ENCODE data around the gene CDKN1B. TPM values are rescaled to one million over a fixed set of nuclear protein-coding genes. Genes with fewer than 3 reads are reported as not detected.
A peak's percentile ranks its signal among the peaks of the same experiment; 100 is the strongest.

The CDKN1B gene
- total RNA-seq, 1 experiment from 2014 or later, result 27.7 TPM

GRCh38 chr12:12683136-12683697 is 34.0 kb upstream of the CDKN1B start:
- H3K4me1 ChIP-seq (ENCODE audit: insufficient read depth, low read length), result no peaks in the 10 kb centered on the region
- no peaks in the 10 kb centered on the region for H3K27me3 Mint-ChIP-seq (ENCODE audit: low read depth)

More at GRCh38 chr12:12683136-12683697, 34.0 kb upstream of the CDKN1B start:
- Histone ChIP-seq H2BK12ac (ENCODE audit: insufficient read length, low read depth, low read length) (no peak overlapping the region), H2BK20ac (ENCODE audit: low read depth, low read length, poor library complexity, severe bottlenecking) (no peak overlapping the region), H4K5ac (ENCODE audit: insufficient read length, low read depth, low read length) (no peak overlapping the region), H3K27ac (ENCODE audit: insufficient read length, low read depth, low read length) (no peak overlapping the region), H3K9ac (ENCODE audit: extremely low read depth, insufficient read length, low read length) (no peak overlapping the region), H3K79me2 (ENCODE audit: insufficient read depth, low read length) (no peaks in the 10 kb centered on the region; the same call in 1 of the 2 replicates), H2BK5ac (ENCODE audit: insufficient read length, low read length) (no peak overlapping the region), H4K20me1 (ENCODE audit: control insufficient read depth, insufficient read depth, insufficient read length) (no peaks in the 10 kb centered on the region), H2BK120ac (ENCODE audit: low read depth, low read length, poor library complexity, severe bottlenecking) (no peak overlapping the region), H3K79me1 (ENCODE audit: insufficient read depth, low read depth, low read length, poor library complexity, severe bottlenecking) (no peaks in the 10 kb centered on the region), H4K8ac (replicated peaks; ENCODE audit: insufficient read length, low read depth, low read length) (no peak overlapping the region), H2AK5ac (ENCODE audit: insufficient read length, low read length) (no peak overlapping the region), H3K9me3 (ENCODE audit: control insufficient read depth, low read depth, low read length) (no peaks in the 10 kb centered on the region), H4K91ac (ENCODE audit: insufficient read length, low read depth, low read length) (no peak overlapping the region), H3K18ac (ENCODE audit: insufficient read length, low read depth, low read length) (no peak overlapping the region), H3K23me2 (ENCODE audit: insufficient read length, low read depth, low read length, poor library complexity, severe bottlenecking) (peaks cover 3% of the 10 kb centered on the region), H3K56ac (ENCODE audit: insufficient read length, low read depth, low read length) (no peak overlapping the region), H3K14ac (ENCODE audit: insufficient read depth, low read length) (no peak overlapping the region), H3K23ac (ENCODE audit: insufficient read length, low read depth, low read length) (no peak overlapping the region), H2AFZ (ENCODE audit: low read length) (no peak overlapping the region), H3T11ph (ENCODE audit: low read length) (no peak overlapping the region), H3K27me3 (ENCODE audit: insufficient read depth, low read length) (peaks cover 2% of the 10 kb centered on the region; the same call in 1 of the 2 replicates), H3K4me2 (ENCODE audit: insufficient read depth, insufficient read length, low read length) (peak overlapping the region; percentile 76), H3K4ac (ENCODE audit: low read depth, low read length) (no peak overlapping the region), H2BK15ac (ENCODE audit: low read depth, low read length) (no peak overlapping the region)
- Mint-ChIP-seq H3K36me3 (ENCODE audit: insufficient read depth in 1 of 3, low read depth in 3 of 3) (peaks cover 0 to 11% (median 10%) of the 10 kb centered on the region in 3 experiments; a peak in 3 of 7 replicates), H3K9me3 (no peaks in the 10 kb centered on the region), H3K4me3 (peak overlapping the region; percentile 92 to 96), H3K27ac (peak overlapping the region in 2 of 3 experiments; percentile 98 to 99; a peak in 4 of 7 replicates), H3K4me1 (peaks cover 50 to 61% of the 10 kb centered on the region in 2 experiments)
- TF ChIP-seq CTCF (conservative IDR thresholded peaks at IDR 0.05), result no peak
- DNase-seq, result no peak
- no CpG with 5 or more reads among the region's 4 CpGs for WGBS (ENCODE audit: extremely low coverage, insufficient read length, low lambda C conversion rate)

Data from H9 (cell line).